Fibroblast of lung (primary cell): ENCODE data around the gene EML1. TPM values are rescaled to one million over a fixed set of nuclear protein-coding genes. Genes with fewer than 3 reads are reported as not detected.
A peak's percentile ranks its signal among the peaks of the same experiment; 100 is the strongest.

Experiments used
- DNase-seq, 2 donors: peaks; one replicate each; pipeline versions ENCODE4 v3.0.0 to v3.0.0-alpha.2; 2010; ENCODE audit warnings: low read depth in 2 of 2
- H2AFZ ChIP-seq: 2 replicates; pipeline ENCODE4 v1.5.1; 2012; ENCODE audit warnings: low read length, control low read depth, inconsistent platforms
- H3K27ac ChIP-seq: 2 replicates; pipeline ENCODE4 v1.5.1; 2011; ENCODE audit warnings: low read length, control low read depth; ENCODE audit not compliant: insufficient read depth
- H3K27me3 ChIP-seq: 2 replicates; pipeline ENCODE4 v1.5.1; 2011; ENCODE audit warnings: mild to moderate bottlenecking, low read length; ENCODE audit not compliant: control insufficient read depth, insufficient read depth
- H3K36me3 ChIP-seq: 2 replicates; pipeline ENCODE4 v1.5.1; 2011; ENCODE audit warnings: low read length; ENCODE audit not compliant: control insufficient read depth, insufficient read depth
- H3K4me1 ChIP-seq: 2 replicates; pipeline ENCODE4 v1.5.1; 2011; ENCODE audit warnings: low read length; ENCODE audit not compliant: control insufficient read depth, insufficient read depth; ENCODE audit errors: extremely low read depth
- H3K4me2 ChIP-seq: 2 replicates; pipeline ENCODE4 v1.5.1; 2011; ENCODE audit warnings: low read length, control low read depth; ENCODE audit not compliant: insufficient read depth; ENCODE audit errors: extremely low read depth
- H3K4me3 ChIP-seq, 4 experiments: fragments of 200-600 bp in 1 of 4; sonication (generic) in 1 of 4; replicated peaks in 1 of 4; 2 replicates each; pipeline ENCODE4 v1.5.1; 2011 to 2016; ENCODE audit warnings: low read length in 4 of 4, low read depth in 3 of 4, mild to moderate bottlenecking in 3 of 4, control low read depth in 2 of 4, inconsistent platforms in 1 of 4, mixed read lengths in 1 of 4; ENCODE audit not compliant: insufficient read depth in 1 of 4; ENCODE audit errors: control extremely low read depth in 1 of 4
- H3K79me2 ChIP-seq: 2 replicates; pipeline ENCODE4 v1.5.1; 2012; ENCODE audit warnings: mild to moderate bottlenecking, low read length, inconsistent platforms; ENCODE audit not compliant: control insufficient read depth, insufficient read depth
- H3K9ac ChIP-seq: 2 replicates; pipeline ENCODE4 v1.5.1; 2011; ENCODE audit warnings: mild to moderate bottlenecking, low read length, control low read depth; ENCODE audit not compliant: insufficient read depth
- H3K9me3 ChIP-seq: 2 replicates; pipeline ENCODE4 v1.5.1; 2012; ENCODE audit warnings: low read depth, low read length; ENCODE audit not compliant: control insufficient read depth, insufficient read depth
- H4K20me1 ChIP-seq: 2 replicates; pipeline ENCODE4 v1.5.1; 2011; ENCODE audit warnings: low read length; ENCODE audit not compliant: control insufficient read depth, insufficient read depth; ENCODE audit errors: extremely low read depth
- CTCF ChIP-seq, 2 donors: IDR thresholded peaks in 1 of 2; conservative IDR thresholded peaks in 1 of 2; 1 replicate in 1 of 2; 2 replicates in 1 of 2; pipeline ENCODE4 v1.5.1; 2011 to 2012; ENCODE audit warnings: low read length in 2 of 2, control low read depth in 1 of 2, inconsistent platforms in 1 of 2, low read depth in 1 of 2, mild to moderate bottlenecking in 1 of 2
- EZH2 ChIP-seq: IDR thresholded peaks from 2 replicates; pipeline ENCODE4 v1.5.1; 2012; ENCODE audit warnings: low read length, control low read depth, mild to moderate bottlenecking; ENCODE audit errors: missing control alignments
- polyA plus RNA-seq, 2 donors: library from polyadenylated mRNA; depleted of rRNA in 1 of 2; stranded (reverse) in 1 of 2; unstranded in 1 of 2; fragments of >200 nt; gene quantifications; 2 replicates each; pipeline ENCODE4 v1.2.1, GENCODE V29; 2011 to 2012; ENCODE audit warnings: missing spikeins in 1 of 2
- total RNA-seq: library from RNA; depleted of rRNA; stranded (reverse); fragments of >200 nt; gene quantifications from 2 replicates; pipeline ENCODE4 v1.2.1, GENCODE V29; 2014

EML1 gene
- total and polyA plus RNA-seq, 2 donors (not counting 1 experiment from before 2014, with no cell fraction given) = 22.4 to 74.5 TPM

DNA sequence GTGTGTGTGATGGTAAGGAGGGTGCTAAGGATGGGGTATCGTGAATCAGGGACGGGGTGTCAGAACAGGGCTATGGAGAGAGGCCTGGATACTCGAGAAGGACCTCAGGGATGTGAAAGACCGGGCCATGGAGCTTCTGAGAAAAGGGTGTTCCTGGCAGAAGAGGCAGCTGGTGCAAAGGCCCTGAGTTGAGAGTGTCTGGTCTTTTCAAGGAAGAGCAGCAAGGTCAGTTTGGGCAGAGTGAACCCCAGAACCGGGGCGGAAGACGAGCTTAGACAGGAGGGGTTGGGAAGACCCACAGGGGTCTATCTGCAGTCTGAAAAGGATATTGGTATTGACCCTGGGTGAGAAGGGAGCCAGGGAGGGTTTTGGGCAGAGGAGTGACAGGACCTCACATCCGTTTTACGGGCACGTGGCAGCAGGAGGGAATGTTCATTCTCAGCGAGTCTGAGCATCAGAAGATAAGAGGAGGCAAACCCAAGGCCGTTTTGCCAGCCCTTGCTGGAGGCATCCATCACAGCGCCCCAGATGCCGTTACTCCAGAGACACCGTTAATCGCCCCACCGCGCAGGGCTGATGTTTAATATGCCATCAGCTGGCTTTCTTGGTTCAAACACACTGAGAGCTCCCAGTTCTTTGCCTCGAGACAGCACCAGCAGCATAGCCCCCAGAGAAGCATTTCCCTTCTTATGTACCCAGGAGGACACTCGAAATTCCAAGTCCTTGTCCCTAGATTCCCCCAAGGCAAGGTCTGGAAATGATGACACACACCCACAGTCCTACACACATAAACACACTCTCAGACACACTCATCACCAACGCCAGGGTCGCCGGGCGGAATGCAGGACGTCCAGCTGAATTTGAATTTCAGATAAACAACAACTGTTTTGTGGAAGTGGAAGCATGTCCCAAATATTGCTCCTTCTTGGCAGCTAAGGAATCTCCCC, 41.4 kb upstream of the EML1 start:
- Histone ChIP-seq H3K36me3 (no peaks in the 10 kb centered on the region), H3K27ac (peak overlapping the region; percentile 80), H2AFZ (no peak overlapping the region), H3K4me1 (peaks cover 44% of the 10 kb centered on the region), H3K9me3 (no peaks in the 10 kb centered on the region), H3K4me3 (no peak overlapping the region), H3K9ac (peak overlapping the region; percentile 33), H3K79me2 (no peaks in the 10 kb centered on the region), H4K20me1 (no peaks in the 10 kb centered on the region), H3K4me2 (peak overlapping the region; percentile 49), H3K27me3 (no peaks in the 10 kb centered on the region)
- DNase-seq = peak in 1 of 2 donors; percentile 72
- TF ChIP-seq EZH2 (no peak), CTCF (conservative IDR thresholded peaks at IDR 0.05 in 1 of 2, IDR thresholded peaks at IDR 0.05 in 1 of 2; ENCODE audit: low read depth in 1 of 2, low read length in 2 of 2) (no peak)

DNA sequence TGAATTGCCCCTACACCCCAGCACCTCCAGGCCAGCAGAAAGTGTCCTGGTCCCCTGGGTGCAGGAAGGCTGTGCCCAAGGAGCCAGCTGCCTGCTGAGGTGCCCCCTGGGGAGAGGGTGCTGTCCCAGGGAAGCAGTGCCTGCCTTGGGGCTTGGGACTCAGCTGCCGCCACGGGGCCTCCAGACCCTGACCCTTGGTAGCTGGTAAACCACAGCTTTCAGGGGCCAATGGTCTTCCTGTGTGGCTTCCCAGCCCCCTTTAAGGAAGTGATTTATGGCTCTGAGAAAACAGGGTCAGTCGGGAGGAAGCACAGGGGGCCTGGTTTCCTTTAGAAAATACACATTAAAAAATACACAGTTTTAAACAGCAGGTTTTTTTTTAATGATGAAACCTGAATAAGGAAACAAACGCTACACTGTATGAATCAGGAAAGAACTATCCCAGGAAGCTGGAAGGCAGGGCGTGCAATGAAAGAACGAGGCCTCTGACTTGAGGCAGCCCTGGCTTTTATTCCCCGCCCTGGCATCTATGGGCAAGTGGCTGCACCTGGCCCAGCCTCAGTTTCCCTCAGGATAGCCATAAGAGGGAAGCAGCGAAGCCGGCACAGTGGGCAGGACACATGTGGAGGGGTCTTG, 40.6 kb upstream of the EML1 start:
- H2AFZ ChIP-seq = no peak overlapping the region

More for the DNA sequence above, 40.6 kb upstream of the EML1 start:
- Histone ChIP-seq H3K4me2 (peak overlapping the region; percentile 49), H3K36me3 (no peaks in the 10 kb centered on the region), H3K27ac (peak overlapping the region; percentile 80), H4K20me1 (no peaks in the 10 kb centered on the region), H3K4me3 (no peak overlapping the region), H3K9ac (peak overlapping the region; percentile 33), H3K27me3 (no peaks in the 10 kb centered on the region), H3K4me1 (peaks cover 46% of the 10 kb centered on the region), H3K79me2 (no peaks in the 10 kb centered on the region), H3K9me3 (no peaks in the 10 kb centered on the region)
- TF ChIP-seq CTCF (conservative IDR thresholded peaks at IDR 0.05 in 1 of 2, IDR thresholded peaks at IDR 0.05 in 1 of 2; ENCODE audit: low read depth in 1 of 2, low read length in 2 of 2) (no peak), EZH2 (no peak)
- DNase-seq = peak; percentile 69 to 81
